NCI-H2196 (cell line): Measurements from ENCODE around the gene OSBPL7.

ENCODE experiments used
- DNase-seq: peaks from one replicate; lab custom pipeline; 2025; ENCODE audit not compliant: unreplicated experiment; lab: John Stamatoyannopoulos, UW

Gene OSBPL7

DNA sequence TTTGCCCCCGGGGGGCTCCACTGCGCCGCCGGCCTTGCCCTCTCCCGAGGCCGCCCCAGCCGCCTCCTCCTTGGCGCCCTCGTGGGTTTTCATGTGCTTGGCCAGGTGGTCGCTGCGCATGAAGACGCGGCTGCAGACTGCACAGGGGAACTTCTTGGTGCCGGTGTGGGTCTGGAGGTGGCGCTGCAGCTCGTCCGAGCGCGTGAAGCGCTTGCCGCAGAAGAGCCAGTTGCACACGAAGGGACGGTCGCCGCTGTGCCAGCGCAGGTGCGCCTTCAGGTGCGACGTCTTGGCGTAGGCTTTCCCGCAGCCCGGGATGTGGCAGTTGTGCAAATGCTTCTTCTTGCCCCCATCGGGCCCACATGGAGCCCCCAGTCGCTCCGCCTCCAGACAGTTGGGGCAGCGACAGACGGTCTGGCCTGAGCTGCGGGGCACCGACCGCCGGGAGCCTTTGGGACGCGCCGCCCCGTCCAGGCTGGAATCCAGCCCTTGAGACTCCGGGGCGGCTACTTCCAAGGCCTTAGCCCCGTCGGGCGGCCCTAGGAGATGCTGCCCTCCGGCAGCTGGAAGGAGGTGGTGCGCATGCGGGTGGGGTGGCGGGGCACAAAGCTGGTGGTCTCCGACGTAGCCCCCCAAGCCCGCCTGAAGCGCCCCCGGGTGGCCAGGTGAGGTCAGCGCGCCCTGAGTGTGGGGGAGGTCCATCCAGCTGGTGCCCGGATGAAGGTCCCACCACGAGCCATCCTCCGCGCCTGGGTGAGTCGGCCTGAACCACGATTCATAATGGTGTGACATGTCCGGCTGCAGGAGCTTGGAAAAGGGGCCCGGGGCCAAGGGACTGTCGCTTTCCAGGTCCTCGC is 26.0 kb upstream of the OSBPL7 start:
- DNase-seq: no peak

GRCh38 chr17:47846716-47847340 is 25.2 kb upstream of the OSBPL7 start:
- DNase-seq: no peak

DNA sequence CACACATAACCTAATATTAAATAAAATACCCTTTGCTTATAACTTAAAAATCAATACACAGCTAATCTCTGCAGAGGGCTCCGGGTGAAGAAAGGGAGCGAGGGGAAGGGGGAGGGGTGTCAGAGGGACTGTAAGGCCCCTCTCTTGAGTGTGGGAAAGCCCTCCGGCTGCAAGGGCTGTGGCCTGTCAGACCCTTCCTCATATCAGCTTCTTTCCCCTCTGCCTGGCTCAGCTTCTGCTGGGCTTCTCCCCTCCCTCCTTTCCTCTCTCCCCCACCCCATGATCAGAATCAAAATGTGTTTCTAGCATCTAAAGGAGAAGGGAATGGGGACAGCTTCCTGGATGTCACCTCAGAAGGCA is 24.1 kb upstream of the OSBPL7 start:
- no peak for DNase-seq

GRCh38 chr17:47844814-47845715 is 23.5 kb upstream of the OSBPL7 start:
- no peak for DNase-seq

DNA sequence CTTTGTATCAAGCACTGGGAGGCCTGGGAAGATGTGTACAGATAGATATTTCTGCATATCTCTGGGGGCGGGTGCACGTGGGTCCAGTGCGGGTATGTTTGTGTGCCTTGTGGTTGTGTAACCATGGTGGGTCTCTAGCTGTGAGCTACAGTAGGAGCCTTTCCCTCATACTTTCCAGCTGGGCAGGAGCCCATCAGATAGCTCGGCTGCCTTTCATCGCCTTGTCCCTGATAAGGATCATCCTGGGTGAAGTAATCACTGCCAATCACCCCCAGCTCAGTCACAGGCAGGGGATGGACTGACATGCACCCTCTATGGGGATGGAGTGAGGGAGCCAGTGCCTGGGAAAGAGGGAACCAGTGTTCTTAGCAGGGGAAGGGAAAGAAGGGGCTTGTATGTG is 22.6 kb upstream of the OSBPL7 start:
- peak; percentile 25 for DNase-seq

DNA sequence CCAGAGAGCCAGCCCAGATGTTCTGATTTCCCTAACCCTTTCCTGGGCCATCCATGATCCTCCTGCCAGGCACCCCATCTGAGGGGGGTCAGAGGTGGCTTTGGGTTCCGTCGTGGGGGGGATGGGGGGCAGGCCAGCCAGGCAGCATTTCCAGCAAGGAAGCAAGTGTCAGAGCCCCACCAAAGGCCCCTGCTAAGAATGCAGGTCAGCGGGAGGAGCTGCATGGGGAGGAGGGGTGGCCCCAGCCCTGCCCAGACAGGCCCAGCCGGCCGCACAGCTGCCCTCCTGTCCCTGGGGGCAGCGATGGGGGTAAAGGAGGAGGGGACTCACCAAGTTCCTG is 21.8 kb upstream of the OSBPL7 start:
- no peak for DNase-seq

- no peak for DNase-seq
Observed at GRCh38 chr17:47841488-47842291, 20.1 kb upstream of the OSBPL7 start.

GRCh38 chr17:47840742-47841487 is 19.3 kb upstream of the OSBPL7 start, which contains the start of gene SCRN2:
Gene SCRN2, minus strand, starts transcription at chr17:47841273. Its CDS starts 430 bp downstream, at chr17:47840843.
- peak; percentile 93 for DNase-seq

GRCh38 chr17:47840001-47840741 is 18.6 kb upstream of the OSBPL7 start:
- DNase-seq: no peak

GRCh38 chr17:47839071-47839470 is 17.5 kb upstream of the OSBPL7 start:
- no peak for DNase-seq

DNA sequence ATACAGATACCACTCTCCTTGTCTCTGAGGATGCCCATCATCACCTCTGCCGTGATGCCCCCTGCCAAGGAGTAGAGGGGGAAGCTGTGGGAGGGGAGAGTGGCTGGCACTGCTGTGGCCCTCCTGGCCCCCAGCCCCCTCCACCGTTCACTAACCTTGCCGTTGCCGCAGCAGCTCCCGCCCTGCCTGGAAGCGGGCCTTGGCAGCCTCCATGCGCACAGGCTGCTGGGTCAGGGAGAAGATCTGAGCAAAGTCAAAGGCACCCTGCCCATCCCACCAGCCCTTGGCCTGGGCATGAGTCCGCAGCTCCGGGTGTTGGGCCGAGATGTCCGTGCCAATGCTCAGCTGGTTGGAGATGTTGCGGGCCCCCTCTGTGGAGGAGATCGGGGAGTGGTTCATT is 17.0 kb upstream of the OSBPL7 start:
- no peak for DNase-seq

DNA sequence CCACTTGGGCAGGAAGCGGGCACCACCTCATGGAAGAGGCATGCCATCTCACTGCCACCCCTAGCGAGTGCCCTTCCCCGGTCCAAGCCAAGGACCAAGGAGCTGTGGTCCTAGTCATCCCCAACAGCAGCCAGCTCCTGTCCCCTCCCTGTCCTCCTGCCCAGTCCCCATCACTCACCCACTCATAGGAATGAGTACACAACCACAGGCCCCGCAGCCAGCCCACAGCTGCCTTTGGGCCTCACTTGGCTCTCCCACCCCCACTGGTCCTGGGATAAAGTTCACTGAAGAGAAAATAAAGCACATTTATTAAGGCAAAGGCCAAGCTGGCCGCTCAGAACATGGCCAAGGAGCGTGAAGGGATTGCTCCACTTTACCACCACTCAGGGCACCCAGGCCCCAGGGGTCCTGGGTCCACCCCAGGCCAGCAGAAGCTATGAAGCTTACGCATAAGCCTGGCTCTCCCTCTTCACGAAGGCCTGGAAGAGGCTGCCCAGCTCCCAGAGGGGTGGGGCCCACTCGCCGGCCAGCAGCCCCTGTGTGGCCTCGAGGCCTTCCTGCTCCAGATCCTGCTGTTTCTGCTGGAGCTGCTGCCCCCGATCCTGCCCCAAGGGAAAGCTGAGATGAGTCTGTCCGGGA is 15.9 kb upstream of the OSBPL7 start:
- no peak for DNase-seq

- no peak for DNase-seq
Observed at GRCh38 chr17:47836601-47837000, 15.0 kb upstream of the OSBPL7 start.

GRCh38 chr17:47834756-47835155 is 13.2 kb upstream of the OSBPL7 start:
- no peak for DNase-seq

DNA sequence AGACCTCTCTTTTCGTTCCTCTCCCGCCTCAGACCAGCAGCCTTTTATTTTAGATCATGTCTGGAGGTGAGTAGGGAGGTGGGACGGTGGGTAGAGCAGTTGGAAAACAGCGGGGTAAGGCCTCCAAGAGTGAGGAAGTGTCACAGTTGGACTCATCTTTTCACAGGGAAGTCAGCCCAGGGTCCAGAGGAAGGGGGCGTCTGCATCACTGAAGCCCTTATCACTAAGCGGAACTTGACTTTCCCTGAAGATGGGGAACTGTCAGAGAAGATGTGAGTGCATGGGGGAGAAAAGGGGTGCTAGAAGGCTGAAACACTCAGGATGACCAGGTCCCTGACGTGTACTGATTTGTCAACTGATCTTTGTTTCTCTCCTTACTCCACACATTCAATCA is 10.3 kb upstream of the OSBPL7 start:
- DNase-seq: no peak

DNA sequence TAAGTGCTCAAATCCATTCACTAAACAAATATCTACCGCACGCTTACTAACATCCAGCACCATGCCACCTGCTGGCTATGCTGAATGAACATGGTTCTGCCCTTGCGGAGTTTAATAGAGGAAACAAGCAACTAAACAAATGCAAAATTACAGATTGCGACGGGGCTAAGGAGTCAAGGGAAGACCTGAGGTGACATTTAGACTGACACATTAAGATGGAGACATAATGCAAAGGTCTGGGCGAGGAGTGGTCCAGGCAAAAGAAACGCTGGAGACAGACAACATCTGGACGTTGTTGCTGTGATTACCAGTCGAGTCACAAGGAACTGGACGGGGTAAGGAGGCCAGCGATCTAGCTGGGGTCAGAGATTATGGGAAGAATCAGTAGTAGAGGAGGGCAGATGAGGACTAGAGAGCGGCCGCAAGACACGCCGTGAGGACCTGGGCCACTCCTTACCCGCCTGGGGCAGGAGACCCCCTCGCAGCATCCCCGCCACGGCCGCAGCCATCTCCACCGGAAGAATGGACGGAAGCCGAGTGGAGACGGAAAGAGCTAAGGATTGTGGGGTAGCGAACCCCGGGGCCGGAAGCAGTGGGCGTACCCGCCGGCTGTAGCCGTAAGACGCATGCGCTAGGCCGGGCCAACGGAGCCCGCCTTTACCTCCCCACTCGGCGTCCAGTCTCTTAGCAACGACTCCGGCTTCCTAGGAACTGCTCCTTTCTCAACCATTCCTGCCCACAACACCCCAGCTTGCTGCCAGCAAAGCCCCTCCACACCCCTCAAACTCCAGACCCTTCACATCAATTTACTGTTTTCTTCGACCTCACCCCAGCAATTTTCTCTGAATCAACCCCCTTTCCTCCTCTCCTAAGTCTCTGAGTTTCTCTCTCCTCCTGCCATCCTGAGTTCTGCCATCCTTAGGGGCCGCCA is 9.7 kb upstream of the OSBPL7 start, which contains the start of the genes LRRC46 and MRPL10:
Gene LRRC46, plus strand, starts transcription at position 668 of the 931 bp plus-strand sequence. CDS start 320 bp downstream, outside the sequence.
Gene MRPL10, minus strand, starts transcription at position 539 of the 931 bp plus-strand sequence. Its CDS starts 30 bp downstream, at position 509.
- DNase-seq: peak; percentile 95

DNA sequence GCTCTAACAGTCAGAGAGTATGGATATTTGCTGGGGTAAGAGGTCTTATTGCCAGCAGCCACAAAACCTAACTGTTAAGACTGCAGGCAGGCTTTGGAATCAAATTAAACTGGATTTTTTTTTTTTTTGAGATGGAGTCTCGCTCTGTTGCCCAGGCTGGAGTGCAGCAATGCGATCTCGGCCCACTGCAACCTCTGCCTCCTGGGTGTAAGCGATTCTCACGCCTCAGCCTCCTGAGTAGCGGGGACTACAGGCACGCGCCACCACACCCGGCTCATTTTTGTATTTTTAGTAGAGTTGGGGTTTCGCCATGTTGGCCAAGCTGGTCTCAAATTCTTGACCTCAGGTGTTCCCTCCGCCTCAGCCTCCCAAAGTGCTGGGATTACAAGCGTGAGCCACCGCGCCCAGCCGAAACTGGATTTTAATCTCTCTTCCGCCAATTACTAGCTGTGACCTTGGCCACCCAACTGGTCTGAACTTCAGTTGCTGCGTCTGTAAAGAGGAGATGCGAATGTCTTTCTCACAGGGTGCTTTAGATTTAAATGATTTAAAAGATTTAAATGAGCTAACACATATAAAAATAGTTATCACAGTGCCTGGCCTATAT is 8.9 kb upstream of the OSBPL7 start:
- no peak for DNase-seq
